Activated T-helper 9 cell treated with anti-CD3 and anti-CD28 coated beads, Interleukin-2, amount 50 U/mL, for 16 hours (primary cell): ENCODE results near the gene PANK4.

Experiments used
- DNase-seq: peaks from one replicate; pipeline ENCODE4 v3.0.0-alpha.2; 2020; ENCODE audit warnings: low read depth

Gene PANK4

DNA sequence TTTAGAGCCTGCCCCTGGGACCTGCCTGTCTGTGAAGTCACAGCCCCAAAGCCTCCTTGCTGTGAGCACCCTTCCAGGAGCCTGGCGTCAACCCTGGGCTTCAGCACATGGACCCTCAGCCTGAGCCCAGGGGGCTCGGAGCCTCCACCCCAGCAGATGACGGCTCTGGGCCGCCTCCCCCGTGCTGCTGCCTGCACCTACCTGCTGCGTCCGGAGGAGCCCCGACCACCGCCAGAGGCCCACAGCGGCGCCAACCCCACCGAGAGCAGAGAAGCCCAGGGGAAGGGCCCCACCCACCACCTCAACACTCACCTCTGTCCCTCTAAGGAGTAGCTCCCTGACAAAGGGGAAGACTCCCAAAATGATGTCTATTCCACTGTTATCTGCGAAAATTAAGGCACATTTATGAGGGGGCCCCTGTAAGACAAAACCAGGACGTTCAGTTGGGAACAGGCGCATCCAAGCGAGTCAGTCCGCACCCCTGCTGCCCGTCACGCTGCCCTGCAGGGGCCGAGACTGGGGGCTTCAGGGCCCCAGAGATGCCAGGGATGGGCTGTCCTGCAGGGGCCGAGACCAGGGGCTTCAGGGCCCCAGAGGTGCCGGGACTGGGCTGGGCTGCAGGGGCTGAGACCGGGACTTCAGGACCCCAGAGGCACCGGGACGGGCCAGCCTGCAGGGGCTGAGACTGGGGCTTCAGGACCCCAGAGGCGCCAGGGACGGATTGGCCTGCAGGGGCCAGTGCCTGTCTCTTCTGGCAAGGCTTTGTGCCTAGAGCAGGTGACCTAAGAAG is 15.8 kb downstream of the PANK4 start:
- no peak for DNase-seq

DNA sequence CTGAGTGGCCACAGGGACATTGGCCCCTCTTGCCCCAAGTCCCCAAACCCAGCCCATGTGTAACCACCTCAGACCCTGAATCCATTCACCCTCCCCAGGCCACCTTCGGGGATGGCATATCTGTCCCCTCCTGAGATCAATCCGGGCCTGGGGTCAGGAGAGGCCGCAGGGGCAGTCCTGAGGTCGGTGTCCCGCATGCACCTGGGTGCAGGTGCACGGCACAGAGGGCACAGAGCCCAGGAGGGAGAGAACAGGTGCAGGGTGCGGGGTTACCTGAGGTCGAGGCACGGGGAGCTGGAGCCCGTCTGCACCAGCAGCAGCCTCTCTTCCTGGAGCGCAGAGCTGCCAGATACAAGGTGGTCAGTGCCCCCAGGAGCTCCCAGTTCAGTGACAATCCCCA is 16.8 kb downstream of the PANK4 start:
- DNase-seq: no peak

DNA sequence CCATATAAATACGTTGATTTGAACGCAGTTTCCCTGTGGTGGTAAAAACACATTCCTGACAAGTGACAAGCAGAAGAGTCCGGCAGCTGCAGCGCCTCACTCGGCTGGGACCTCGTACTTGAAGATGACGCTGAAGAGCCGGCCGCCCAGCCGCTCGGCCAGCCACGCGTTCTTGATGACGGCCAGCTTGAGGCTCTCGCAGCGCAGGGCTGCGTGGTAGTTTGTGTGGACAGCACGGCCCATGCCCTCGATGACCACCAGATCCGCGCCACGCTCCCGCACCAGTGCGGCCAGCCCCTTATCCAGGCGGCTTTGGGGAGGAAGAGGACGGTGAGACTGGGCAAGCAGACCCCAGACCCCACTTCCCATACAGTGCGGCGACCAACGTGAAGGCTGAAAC is 17.6 kb downstream of the PANK4 start:
- DNase-seq: no peak

DNA sequence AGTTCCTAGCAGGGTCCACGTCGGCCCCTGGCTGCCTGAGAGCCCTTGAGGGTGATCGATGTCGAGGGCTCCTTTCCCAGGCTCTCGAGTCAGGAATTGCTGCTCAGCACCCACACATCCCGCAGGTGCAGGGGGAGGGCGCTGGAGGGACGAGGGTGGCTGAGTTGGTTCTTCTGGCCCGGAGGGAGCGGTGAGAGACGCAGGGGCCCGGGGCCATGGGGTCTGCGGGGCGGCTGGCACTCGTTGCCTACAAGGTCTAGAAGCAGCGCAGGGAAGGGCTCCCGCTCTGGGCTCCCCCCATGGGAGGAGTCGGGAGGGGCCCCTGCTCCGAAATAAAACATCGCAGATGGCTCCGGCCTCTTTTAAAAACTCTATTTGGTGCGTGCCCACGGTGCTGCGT is 18.2 kb downstream of the PANK4 start:
- DNase-seq: no peak

DNA sequence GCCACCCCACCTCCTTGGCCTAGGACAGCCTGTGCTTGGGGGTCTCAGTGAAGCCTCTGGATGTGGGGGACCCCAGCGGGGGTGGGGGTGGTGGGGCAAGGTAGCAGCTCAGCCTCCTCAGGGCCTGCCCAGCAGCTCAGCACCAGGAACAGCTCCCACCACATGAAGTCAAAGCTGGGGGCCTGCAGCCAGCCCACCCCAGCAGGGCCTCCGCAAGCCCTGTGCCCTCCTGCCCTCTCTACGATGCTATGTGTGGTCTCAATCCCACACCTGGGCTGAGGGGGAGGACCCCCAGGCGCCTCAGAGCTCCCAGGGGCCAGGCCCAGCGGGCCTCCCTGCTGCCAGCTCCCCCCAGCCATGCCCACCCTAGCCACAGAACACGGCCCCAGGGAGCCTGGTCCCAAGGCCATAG is 18.6 kb downstream of the PANK4 start:
- DNase-seq: no peak

DNA sequence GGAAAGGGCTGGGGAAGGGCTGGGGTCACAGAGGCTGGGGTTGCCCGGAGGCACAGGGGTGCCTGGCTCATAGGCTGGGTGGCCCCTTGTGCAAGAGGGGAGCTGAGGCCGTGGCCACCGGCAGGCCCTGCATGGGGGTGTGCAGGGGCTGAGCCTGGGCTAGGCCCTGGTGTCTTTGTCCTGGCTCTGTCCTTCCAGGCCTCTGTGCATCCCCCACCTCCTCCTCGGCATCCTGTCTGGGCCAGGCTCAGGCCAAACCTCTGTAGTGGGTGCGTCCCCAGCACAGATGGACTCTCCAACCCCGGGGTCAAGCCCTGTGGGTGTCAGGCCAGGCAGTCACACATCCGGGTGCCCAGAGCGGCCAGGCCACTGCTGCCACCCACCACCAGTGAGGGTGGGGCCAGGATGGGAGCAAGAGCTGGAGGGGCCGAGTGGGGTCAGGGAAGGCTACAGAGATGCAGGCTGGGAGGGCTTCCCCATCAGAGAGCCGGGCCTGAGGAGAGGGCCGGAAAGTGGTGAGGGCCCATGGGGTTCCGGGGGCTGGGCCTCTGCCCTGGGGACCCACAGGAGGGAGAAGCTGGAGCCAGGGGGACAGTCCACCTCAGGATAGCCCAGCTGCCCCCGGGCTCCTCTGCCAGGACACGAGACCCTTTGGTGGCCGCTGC is 19.4 kb downstream of the PANK4 start:
- no peak for DNase-seq

DNA sequence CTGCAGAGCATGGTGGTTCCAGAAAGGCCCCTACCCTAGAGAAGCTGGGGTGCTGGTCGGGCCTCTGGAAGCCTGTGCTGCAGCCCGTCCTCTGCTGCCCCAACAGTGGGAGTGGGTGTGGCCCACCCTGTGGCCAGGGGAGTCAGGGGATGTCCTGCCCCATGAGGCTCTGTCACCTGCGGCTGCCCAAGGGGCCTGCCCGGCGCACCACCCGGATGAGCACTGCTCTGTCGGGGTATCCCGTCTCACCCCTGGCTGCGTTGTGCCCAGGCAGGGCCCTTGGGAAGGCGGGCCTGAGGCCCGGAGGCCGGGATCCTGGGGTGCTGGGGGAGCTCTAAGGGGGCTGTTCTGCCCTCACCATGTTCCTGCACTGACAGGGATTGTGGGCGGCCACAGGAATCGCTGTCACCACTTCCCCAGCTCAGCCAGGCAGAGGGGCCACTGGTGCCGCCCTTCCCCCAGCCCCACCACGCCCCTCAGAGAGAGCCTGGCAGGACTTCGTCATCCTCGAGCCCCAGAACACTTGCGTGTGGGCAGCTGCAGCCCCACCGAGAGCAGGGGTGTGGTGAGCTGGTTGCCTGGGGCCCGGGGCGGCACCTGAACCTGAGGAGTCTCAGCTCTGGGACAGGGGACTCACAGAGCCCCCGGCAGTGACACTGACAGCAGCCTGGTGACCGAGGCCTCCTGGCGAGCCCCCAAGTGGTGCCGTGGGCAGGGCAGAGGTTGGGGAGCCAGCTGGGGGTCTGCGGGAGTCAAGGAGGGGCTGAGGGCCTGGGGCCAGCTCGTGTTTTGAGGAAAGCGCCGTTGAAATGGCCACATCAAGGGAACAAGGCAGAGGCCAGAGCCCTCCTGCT is 20.2 kb downstream of the PANK4 start:
- DNase-seq: no peak

DNA sequence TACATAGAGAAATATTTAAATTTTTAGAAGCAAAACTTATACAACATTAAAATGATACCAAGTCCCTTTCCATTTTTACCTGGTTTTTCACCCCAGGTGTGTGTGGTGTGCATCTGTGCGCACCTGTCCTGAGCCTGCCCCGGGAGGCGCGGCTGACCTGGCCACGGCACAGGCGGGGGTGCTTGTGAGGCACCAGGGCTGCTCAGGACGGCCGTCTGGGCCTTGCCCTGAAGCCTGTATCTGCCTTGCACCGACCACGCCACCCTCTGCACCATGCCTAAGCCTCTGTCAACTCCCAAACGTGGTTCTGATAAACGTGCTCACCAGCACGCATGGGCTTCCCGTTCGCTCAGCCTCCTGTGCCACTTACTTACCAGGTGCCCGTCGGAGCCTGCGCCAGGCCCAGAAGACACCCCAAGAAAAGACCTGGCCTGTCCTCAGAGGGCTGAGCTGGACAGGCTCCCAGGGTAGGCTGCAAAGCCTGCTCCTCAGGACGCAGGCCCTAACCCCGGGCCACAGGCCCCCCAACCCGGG is 20.9 kb downstream of the PANK4 start:
- no peak for DNase-seq

DNA sequence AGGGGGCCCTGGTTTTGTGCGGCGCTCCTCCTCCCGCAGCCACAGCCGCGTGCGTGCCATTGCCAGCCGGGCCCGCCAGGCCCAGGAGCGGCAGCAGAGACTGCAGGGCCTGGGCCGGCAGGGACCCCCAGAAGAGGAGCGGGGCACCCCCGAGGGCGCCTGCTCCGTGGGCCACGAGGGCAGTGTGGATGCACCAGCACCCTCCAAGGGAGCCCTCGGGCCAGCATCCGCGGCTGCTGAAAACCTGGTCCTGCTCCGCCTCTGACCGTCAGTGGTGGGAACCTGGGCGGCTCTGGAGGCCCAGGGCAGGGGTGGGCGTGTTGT is 21.5 kb downstream of the PANK4 start:
- no peak for DNase-seq

DNA sequence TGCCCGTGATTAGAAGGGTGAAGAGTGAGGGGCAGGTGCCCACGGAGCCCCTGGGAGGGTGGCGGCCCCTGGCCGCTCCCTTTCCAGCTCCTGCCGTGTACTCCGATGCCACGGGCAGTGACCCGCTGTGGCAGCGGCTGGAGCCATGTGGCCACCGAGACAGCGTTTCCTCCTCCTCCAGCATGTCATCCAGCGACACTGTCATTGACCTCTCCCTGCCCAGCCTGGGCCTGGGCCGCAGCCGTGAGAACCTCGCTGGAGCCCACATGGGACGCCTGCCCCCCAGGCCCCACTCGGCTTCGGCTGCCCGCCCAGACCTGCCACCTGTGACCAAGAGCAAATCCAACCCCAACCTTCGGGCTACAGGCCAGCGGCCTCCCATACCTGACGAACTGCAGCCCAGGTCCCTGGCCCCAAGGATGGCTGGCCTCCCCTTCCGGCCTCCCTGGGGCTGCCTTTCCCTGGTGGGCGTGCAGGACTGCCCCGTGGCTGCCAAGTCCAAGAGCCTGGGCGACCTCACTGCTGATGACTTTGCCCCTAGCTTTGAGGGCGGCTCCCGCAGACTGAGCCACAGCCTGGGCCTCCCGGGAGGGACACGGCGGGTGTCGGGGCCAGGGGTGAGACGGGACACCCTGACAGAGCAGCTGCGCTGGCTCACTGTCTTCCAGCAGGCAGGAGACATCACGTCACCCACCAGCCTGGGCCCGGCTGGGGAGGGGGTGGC is 22.0 kb downstream of the PANK4 start:
- DNase-seq: no peak

DNA sequence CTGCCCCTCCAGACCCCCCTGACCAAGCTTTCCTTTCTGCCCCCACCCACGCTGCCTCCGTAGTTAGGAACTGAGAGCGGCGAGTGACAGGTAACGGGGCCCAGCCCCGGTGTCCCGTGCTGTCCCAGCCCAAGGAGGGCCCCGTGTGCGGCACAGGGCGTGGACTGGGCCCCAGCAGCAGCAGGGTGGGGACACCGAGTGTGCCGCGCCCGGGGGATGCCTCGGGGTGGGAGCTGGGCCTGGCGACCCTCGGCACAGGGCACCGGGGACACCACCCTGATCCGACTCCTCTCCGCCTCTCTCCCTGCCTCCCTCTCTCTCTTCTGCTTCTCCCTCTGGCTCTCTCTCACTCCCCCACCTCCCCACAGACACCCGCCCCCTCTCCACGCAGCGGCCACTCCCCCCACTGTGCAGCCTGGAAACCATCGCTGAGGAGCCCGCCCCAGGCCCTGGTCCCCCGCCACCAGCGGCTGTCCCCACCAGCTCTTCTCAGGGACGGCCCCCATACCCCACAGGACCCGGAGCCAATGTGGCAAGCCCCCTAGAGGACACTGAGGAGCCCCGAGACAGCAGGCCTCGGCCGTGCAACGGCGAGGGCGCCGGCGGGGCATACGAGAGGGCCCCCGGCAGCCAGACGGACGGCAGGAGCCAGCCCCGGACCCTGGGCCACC is 22.7 kb downstream of the PANK4 start:
- no peak for DNase-seq

DNA sequence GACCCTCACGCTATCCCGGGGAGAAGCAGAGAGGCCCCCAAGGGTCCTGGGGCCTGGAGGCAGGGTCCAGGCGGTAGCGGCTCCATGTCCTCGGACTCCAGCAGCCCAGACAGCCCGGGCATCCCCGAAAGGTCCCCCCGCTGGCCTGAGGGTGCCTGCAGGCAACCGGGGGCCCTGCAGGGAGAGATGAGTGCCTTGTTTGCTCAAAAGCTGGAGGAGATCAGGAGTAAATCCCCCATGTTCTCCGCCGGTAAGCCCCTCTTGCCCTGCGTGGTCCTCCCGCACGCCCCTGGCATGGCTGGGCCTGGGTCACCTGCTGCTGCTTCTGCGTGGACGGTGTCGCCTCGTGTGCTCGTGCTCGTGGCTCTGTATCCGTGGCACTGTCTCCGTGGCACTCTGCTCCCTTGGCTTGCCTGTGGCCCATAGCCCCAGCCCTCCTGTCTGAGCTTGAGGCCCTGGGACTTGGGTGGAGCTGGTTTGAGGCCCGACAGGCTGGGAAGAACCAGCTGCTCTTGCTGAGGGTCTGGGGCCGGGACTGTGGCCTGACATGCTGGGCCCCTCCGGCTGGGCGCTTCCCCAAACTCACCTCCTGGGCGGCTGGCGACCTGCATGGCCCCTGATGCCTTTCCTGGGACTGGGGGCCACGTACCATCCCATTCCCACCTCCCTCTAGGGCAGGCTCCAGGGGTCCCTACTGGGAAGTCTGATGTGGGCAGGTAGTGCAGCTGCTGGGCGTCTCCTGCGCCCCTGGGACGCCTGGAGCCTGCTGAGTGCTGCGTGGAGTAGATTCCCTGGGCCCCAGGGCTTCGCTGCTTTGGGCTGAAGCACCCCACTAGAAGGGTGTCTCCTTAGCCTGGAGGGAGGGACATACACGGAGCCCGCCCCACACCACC is 23.5 kb downstream of the PANK4 start:
- no peak for DNase-seq

DNA sequence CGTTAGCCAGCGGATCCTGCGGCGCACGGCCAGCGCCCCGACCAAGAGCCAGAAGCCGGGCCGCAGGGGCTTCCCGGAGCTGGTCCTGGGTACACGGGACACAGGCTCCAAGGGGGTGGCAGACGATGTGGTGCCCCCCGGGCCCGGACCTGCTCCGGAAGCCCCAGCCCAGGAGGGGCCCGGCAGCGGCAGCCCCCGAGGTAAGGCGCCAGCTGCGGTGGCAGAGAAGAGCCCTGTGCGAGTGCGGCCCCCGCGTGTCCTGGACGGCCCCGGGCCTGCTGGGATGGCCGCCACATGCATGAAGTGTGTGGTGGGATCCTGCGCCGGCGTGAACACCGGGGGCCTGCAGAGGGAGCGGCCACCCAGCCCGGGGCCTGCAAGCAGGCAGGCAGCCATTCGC is 24.2 kb downstream of the PANK4 start:
- no peak for DNase-seq

DNA sequence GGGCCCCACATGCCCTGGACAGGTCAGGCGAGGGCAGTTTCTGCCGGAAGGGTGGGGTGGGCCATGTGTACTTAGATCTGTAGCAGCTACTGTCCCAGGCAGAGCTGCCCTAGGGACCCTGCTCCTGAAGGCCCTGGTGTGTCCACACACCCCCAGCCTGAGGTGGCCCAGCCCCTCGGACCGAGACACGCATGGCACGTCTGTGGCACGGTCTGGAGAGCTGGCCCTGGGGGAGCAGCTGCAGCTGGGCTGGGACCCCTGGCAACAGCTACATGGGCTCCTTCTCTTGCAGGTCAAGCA is 24.6 kb downstream of the PANK4 start:
- DNase-seq: no peak

DNA sequence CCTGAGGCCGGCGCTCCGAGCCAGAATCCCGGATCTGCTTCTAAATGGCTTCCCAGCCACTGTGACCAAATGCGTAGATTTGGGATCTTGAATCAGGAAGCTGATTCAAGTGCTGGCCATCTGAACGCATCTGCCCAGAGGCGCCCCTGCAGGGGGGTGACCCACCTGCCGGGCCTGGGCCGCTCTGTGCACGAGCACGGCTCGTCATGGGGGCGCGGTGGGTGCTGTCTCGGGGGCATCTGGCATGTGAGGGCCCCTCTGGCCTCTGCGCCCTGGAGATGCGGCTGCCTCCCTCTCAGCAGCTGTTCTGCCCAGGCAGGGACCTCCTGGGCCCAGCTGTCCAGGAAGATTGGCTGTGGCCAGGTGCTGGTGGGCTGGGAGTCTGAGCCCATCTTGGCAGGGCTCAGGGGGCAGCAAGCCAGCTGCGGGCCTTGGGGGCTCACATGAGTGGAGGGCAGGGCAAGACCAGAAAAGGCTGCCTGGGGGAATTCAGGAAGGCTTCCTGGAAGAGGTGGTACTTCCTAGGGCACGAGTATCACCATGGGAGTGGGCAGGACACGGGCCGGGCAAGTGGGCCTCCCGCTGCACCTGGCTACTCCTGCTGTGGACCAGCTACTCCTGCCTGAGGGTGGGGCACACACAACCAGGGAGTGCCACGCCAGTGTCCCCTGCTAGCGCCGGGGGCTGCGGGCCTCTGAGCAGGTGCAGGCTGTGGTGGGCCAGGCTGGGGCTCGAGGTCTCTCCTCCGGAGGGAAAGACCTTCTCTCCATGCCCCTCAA is 25.2 kb downstream of the PANK4 start:
- no peak for DNase-seq

DNA sequence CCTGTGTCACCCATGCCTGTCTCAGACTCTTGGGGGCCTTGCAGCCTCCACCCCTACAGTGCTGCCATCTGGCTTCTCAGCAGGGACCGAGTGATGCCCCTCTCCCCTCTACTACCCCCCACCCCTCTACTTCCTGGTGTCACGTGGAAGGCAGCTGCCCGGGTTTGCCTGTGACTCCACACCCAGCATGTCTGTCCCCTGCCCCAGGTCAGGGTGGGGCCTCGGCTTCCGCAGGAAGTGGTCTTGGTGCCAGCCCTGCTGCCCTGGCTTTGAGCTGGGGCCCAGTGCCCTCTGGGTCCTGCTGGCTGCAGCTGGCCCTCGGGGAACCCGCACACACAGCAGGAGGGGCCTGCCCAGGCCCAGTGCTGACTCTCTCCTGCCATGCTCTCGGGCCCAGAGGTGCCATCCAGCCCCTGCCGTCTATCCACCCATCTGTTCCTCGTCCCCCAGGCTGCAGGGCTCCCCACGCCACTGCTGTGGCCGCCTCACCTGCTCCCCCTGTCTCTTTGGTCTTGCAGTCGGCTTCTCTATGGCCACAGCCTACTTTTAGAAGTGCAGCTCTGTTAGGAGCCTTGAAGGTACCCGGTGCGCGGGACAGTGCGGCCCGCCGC is 26.3 kb downstream of the PANK4 start:
- no peak for DNase-seq

DNA sequence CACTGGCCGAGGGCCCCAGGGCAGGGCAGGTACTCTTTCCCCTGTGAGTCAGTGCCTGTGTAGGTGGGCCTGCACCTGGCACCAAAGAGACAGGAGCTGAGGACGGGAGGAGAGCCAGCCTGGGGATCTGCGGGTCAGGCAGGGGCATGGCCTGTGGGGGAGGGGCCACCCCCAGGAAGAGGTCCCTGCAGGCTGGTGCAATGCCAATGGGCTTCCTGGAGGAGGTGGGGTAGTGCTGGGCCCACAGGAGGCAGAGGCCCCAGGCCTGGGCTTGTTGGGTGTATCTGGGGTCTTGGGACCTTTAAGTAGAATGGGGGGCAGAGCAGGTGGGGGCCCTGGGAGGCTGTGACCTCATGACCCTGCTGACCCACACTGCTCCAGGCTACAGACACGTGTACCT is 27.1 kb downstream of the PANK4 start:
- no peak for DNase-seq

DNA sequence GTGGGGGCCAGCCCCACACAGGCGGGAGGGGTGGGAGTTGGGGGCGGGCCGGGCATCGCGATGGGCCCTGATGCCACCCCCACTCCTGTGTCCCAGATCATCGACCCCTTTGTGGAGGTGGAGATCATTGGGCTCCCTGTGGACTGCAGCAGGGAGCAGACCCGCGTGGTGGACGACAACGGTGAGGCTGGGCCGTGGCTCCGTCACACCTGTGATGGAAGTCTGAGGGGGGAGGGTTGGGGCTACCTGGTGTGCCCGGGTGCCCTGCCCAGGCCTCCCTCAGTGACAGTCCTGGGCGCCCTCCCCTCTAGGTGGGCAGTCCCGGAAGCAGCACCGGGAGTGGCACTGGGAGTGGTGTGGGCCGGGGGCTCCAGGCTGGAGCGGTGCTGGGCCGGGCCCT is 27.7 kb downstream of the PANK4 start:
- DNase-seq: no peak

DNA sequence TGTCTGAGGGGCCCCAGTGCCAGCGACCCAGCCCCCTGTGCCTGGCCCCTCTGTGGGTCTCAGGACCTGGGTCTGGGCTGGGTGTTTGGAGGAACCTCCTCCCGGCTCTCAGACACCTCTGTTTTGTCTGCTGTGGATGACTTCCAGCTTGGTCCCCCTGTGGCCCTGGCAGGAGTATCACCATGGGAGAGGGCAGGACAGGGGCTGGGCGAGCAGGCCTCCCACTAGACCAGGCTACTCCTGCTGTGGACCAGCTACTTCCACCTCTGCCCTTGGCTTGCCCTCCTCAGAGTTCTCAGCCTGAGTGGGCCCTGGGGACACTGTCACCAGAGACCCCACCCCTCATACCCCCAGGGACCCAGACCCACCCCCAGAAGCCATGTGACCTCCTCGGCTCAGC is 28.5 kb downstream of the PANK4 start:
- no peak for DNase-seq

DNA sequence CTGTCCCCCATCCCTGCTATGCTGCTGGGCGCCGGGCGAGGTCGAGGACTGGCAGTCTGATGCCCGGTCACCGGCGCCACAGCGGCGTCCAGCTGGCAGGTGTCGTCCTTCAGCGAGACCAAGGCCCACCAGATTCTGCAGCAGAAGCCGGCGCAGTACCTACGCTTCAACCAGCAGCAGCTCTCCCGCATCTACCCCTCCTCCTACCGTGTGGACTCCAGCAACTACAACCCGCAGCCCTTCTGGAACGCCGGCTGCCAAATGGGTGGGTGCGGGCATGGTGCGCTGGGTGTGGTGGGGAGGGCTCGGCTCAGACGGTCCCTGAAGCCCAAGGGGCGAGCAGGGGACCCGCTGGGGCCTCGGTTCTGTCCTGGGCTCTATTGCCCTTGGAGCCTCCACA is 29.6 kb downstream of the PANK4 start:
- DNase-seq: no peak
